Measurements from ENCODE around the gene SDHA. TPM values are rescaled to one million over a fixed set of nuclear protein-coding genes. Genes with fewer than 3 reads are reported as not detected.

SDHA gene
- total and polyA plus RNA-seq, 2 of the 13 experiments (the other 11 are each of a cell fraction or from before 2014, with no cell fraction given), result 185 to 240 TPM

DNA sequence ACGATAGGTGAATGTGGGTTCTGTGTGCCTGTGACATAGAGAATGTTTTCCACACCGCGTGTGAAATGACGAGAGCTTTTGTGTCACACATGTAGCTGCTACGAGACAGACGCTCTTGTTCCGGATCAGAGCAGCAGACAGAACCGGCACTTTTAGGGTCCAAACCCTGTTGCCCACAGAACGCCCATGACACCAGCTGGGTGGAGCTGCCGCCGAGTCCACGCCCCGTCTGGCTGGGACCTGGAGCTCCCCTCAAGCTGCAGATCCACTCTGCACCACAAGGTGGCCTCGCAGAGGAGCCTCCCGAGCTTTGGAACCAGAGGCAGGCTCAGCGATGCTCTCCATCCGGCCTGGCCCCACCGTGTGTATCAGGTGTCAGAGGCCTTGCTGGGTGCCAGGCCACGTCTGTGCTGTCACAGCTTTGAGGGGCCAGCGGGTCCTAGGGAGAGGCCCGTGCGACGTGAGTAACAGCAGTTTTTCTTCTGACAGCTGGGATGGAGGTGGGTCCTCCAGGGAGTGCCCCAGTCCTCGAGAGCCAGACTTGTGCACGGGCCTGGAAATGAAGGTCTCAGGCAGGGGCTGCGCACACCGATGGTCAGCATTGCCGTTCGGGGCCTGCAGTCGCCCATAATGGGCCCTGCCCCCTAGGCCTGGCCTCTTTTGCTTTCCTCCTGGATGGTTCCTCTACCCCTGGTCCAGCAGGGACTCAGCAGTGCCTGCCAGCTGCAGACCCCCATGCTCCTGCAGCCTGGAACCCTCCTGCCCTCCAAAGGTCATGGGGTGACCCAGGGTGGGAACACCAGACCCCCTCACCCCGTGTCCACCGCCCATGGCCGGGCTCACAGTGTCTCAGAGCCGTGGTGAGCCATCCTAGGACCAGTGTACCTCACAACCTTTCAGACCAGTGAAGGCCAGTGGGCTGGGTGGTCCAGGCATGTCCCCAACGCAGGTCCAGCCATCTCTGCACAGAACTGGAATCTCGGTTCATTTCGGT, 29.3 kb upstream of the SDHA start (continued):
- TF ChIP-seq, protein P1, sequence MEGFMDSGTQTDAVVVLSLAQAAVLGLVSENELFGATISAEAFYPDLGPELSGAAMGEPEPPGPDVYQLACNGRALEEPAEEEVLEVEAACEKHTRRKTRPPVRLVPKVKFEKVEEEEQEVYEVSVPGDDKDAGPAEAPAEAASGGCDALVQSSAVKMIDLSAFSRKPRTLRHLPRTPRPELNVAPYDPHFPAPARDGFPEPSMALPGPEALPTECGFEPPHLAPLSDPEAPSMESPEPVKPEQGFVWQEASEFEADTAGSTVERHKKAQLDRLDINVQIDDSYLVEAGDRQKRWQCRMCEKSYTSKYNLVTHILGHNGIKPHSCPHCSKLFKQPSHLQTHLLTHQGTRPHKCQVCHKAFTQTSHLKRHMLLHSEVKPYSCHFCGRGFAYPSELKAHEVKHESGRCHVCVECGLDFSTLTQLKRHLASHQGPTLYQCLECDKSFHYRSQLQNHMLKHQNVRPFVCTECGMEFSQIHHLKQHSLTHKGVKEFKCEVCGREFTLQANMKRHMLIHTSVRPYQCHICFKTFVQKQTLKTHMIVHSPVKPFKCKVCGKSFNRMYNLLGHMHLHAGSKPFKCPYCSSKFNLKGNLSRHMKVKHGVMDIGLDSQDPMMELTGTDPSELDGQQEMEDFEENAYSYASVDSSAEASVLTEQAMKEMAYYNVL (CRISPR knock-in tag; IDR thresholded peaks at IDR 0.05; ENCODE audit: borderline replicate concordance), result no peak; the same call in 1 of the 2 replicates
- TF ChIP-seq, protein P2, sequence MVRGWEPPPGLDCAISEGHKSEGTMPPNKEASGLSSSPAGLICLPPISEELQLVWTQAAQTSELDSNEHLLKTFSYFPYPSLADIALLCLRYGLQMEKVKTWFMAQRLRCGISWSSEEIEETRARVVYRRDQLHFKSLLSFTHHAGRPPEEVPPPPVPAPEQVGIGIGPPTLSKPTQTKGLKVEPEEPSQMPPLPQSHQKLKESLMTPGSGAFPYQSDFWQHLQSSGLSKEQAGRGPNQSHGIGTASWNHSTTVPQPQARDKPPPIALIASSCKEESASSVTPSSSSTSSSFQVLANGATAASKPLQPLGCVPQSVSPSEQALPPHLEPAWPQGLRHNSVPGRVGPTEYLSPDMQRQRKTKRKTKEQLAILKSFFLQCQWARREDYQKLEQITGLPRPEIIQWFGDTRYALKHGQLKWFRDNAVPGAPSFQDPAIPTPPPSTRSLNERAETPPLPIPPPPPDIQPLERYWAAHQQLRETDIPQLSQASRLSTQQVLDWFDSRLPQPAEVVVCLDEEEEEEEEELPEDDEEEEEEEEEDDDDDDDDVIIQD (CRISPR knock-in tag; IDR thresholded peaks at IDR 0.05; ENCODE audit: low read depth), result peak; percentile 61; the same call in 1 of the 2 replicates
- TF ChIP-seq ZNF446 (CRISPR knock-in tag; IDR thresholded peaks at IDR 0.05) (no peak), ZNF749 (CRISPR knock-in tag; IDR thresholded peaks at IDR 0.05; ENCODE audit: borderline replicate concordance) (no peak), ZFP37 (CRISPR knock-in tag; IDR thresholded peaks at IDR 0.05; ENCODE audit: borderline replicate concordance) (no peak), SP2 (CRISPR knock-in tag; IDR thresholded peaks at IDR 0.05) (no peak), REPIN1 (CRISPR knock-in tag; IDR thresholded peaks at IDR 0.05; ENCODE audit: borderline replicate concordance, low read depth) (0 out of 2 replicates have a peak, but pooled peaks have one; percentile 58)
- TF ChIP-seq, protein P3, sequence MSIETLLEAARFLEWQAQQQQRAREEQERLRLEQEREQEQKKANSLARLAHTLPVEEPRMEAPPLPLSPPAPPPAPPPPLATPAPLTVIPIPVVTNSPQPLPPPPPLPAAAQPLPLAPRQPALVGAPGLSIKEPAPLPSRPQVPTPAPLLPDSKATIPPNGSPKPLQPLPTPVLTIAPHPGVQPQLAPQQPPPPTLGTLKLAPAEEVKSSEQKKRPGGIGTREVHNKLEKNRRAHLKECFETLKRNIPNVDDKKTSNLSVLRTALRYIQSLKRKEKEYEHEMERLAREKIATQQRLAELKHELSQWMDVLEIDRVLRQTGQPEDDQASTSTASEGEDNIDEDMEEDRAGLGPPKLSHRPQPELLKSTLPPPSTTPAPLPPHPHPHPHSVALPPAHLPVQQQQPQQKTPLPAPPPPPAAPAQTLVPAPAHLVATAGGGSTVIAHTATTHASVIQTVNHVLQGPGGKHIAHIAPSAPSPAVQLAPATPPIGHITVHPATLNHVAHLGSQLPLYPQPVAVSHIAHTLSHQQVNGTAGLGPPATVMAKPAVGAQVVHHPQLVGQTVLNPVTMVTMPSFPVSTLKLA (IDR thresholded peaks at IDR 0.05), result no peak
- TF ChIP-seq, protein P4, sequence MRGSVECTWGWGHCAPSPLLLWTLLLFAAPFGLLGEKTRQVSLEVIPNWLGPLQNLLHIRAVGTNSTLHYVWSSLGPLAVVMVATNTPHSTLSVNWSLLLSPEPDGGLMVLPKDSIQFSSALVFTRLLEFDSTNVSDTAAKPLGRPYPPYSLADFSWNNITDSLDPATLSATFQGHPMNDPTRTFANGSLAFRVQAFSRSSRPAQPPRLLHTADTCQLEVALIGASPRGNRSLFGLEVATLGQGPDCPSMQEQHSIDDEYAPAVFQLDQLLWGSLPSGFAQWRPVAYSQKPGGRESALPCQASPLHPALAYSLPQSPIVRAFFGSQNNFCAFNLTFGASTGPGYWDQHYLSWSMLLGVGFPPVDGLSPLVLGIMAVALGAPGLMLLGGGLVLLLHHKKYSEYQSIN (CRISPR knock-in tag; IDR thresholded peaks at IDR 0.05; ENCODE audit: borderline replicate concordance), result no peak
- TF ChIP-seq, protein P5, sequence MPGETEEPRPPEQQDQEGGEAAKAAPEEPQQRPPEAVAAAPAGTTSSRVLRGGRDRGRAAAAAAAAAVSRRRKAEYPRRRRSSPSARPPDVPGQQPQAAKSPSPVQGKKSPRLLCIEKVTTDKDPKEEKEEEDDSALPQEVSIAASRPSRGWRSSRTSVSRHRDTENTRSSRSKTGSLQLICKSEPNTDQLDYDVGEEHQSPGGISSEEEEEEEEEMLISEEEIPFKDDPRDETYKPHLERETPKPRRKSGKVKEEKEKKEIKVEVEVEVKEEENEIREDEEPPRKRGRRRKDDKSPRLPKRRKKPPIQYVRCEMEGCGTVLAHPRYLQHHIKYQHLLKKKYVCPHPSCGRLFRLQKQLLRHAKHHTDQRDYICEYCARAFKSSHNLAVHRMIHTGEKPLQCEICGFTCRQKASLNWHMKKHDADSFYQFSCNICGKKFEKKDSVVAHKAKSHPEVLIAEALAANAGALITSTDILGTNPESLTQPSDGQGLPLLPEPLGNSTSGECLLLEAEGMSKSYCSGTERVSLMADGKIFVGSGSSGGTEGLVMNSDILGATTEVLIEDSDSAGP (CRISPR knock-in tag; IDR thresholded peaks at IDR 0.05; ENCODE audit: borderline replicate concordance), result peak; percentile 63; the same call in 1 of the 2 replicates
- TF ChIP-seq, protein P6, sequence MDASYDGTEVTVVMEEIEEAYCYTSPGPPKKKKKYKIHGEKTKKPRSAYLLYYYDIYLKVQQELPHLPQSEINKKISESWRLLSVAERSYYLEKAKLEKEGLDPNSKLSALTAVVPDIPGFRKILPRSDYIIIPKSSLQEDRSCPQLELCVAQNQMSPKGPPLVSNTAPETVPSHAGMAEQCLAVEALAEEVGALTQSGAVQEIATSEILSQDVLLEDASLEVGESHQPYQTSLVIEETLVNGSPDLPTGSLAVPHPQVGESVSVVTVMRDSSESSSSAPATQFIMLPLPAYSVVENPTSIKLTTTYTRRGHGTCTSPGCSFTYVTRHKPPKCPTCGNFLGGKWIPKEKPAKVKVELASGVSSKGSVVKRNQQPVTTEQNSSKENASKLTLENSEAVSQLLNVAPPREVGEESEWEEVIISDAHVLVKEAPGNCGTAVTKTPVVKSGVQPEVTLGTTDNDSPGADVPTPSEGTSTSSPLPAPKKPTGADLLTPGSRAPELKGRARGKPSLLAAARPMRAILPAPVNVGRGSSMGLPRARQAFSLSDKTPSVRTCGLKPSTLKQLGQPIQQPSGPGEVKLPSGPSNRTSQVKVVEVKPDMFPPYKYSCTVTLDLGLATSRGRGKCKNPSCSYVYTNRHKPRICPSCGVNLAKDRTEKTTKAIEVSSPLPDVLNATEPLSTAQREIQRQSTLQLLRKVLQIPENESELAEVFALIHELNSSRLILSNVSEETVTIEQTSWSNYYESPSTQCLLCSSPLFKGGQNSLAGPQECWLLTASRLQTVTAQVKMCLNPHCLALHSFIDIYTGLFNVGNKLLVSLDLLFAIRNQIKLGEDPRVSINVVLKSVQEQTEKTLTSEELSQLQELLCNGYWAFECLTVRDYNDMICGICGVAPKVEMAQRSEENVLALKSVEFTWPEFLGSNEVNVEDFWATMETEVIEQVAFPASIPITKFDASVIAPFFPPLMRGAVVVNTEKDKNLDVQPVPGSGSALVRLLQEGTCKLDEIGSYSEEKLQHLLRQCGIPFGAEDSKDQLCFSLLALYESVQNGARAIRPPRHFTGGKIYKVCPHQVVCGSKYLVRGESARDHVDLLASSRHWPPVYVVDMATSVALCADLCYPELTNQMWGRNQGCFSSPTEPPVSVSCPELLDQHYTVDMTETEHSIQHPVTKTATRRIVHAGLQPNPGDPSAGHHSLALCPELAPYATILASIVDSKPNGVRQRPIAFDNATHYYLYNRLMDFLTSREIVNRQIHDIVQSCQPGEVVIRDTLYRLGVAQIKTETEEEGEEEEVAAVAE (CRISPR knock-in tag; IDR thresholded peaks at IDR 0.05; ENCODE audit: borderline replicate concordance), result no peak
- TF ChIP-seq, protein P7, sequence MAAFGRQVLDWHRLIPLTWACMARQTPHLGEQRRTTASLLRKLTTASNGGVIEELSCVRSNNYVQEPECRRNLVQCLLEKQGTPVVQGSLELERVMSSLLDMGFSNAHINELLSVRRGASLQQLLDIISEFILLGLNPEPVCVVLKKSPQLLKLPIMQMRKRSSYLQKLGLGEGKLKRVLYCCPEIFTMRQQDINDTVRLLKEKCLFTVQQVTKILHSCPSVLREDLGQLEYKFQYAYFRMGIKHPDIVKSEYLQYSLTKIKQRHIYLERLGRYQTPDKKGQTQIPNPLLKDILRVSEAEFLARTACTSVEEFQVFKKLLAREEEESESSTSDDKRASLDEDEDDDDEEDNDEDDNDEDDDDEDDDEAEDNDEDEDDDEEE (CRISPR knock-in tag; IDR thresholded peaks at IDR 0.05), result no peak
